Natural killer cell treated with Interleukin-12 subunit alpha and Interleukin-12 subunit beta and Interleukin-15 and Interleukin-18, amount 100 ng/mL, for 72 hours (primary cell): ENCODE results near the gene PLCB2. TPM values are rescaled to one million over a fixed set of nuclear protein-coding genes. Genes with fewer than 3 reads are reported as not detected.

Experiments
- ATAC-seq, 2 donors: fragments of 150-1000 bp; cut with Tn5 transposase in 1 of 2; sonication (Bioruptor Pico), chemical (Tn5 transposase) in 1 of 2; 2 replicates each; pipeline ENCODE4 v1.10.0; 2021
- DNase-seq: peaks from one replicate; pipeline ENCODE4 v3.0.0; 2022; ENCODE audit warnings: low spot score
- H3K27ac Mint-ChIP-seq, 2 donors: 1 replicate in 1 of 2; 2 replicates in 1 of 2; pipeline ENCODE4 v1.8.0; 2022; ENCODE audit warnings: mixed read lengths in 2 of 2, mild to moderate bottlenecking in 1 of 2, moderate library complexity in 1 of 2
- H3K27me3 Mint-ChIP-seq, 2 donors: 1 replicate in 1 of 2; 2 replicates in 1 of 2; pipeline ENCODE4 v1.8.0; 2022; ENCODE audit warnings: mixed read lengths in 2 of 2
- H3K36me3 Mint-ChIP-seq: one replicate; pipeline ENCODE4 v1.8.0; 2022; ENCODE audit warnings: mixed read lengths
- H3K4me1 Mint-ChIP-seq, 2 donors: 1 replicate in 1 of 2; 2 replicates in 1 of 2; pipeline ENCODE4 v1.8.0; 2022; ENCODE audit warnings: low read depth in 2 of 2, mixed read lengths in 2 of 2, mild to moderate bottlenecking in 1 of 2
- H3K4me3 Mint-ChIP-seq: one replicate; pipeline ENCODE4 v1.8.0; 2022; ENCODE audit warnings: mixed read lengths
- H3K9me3 Mint-ChIP-seq: 2 replicates; pipeline ENCODE4 v1.8.0; 2022; ENCODE audit warnings: mixed read lengths
- total RNA-seq, 2 donors: library from RNA; stranded (reverse); gene quantifications; one replicate each; pipeline ENCODE4 v1.2.3, GENCODE V29; 2022

PLCB2 gene
- total RNA-seq, 2 donors from 2014 or later, result 90.5 to 109 TPM

DNA sequence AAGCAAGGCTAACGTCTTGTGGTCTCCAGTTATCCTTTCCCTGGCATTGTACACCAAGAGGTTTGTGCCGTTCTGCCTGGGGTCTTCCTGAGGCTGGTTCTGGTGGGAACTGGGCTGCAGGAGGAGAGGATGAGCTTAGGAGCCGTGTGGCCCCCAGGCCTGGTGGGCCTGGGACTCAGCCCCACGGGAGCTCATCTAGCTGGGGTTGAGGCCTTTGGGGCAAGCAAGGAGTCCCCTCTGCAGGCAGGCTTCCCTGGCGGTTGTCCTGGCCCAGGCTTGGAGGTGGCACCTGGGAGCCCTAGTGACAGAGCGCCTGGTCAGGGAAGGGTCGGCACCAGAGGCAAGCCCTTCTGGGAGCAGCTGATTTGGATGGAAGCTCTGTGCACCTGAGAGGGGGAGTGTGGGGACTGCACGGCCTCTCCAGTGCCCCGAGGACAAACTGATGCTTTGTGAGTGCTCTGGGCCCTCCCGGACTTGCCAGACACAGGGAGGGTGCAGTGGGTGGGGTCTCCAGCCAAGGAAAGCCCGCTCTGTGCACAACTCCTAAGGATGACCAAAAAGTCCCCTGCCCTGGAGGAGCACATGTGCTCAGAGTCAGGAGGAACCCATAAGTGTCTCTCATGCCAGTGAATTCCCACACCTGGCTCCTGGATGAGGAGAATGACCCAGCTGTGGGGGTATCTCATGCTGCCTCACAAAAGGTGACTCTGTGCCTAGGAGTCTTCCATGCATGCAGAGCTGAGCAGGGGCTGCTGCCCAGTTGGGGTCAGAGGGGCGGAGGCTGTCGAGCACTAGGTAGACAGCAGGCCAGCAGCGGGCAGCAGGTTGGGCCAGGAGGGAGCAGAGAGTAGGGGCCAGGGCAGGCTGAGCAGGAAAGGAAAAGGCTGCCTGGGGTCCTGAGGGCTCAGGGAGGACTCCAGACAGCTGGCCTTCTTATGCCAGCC lies 66.2 kb downstream of the PLCB2 start:
- H3K9me3 Mint-ChIP-seq, result no peaks in the 10 kb centered on the region
- H3K27ac Mint-ChIP-seq, result no peak overlapping the region
- H3K27me3 Mint-ChIP-seq, result peaks cover 10 to 12% of the 10 kb centered on the region in 2 donors
- no peak overlapping the region for H3K4me3 Mint-ChIP-seq
- ATAC-seq, result no peak
- H3K36me3 Mint-ChIP-seq, result no peaks in the 10 kb centered on the region
- no peak for DNase-seq
- H3K4me1 Mint-ChIP-seq, result peaks cover 4 to 10% of the 10 kb centered on the region in 2 donors

DNA sequence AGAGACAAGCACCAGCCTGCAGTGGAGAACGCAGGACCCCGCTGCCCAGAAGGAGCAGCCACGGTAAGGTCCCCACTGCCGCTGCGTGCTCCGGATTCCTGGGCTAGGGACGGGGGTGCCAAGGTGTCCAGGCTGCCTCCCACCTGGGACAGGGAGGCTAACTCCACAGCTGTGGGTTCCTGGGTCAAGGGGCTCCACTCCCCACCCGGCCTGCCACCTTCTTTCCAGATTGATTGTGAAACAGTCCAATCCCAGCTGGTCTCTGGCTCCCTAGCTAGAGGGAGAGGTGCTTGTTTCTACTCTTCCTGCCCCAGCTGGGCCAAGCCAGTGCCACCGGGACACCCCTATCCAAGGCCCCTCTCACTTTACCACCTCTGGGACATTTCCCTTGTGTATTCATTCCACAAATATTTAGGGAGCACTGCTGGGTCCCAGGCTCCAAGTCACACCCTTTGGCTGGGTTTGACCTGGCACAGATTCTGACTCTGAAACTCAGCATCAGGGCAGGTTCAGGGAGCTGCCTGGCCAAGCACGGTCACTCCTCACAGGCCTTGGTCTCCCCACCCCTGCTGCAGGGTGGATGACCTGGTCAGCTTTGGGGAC lies 67.0 kb downstream of the PLCB2 start:
- Mint-ChIP-seq H3K36me3 (no peaks in the 10 kb centered on the region), H3K9me3 (no peaks in the 10 kb centered on the region), H3K27ac (no peak overlapping the region), H3K4me3 (no peak overlapping the region), H3K27me3 (peaks cover 10 to 12% of the 10 kb centered on the region in 2 donors), H3K4me1 (peaks cover 4 to 10% of the 10 kb centered on the region in 2 donors)
- ATAC-seq (no peak), DNase-seq (no peak)

DNA sequence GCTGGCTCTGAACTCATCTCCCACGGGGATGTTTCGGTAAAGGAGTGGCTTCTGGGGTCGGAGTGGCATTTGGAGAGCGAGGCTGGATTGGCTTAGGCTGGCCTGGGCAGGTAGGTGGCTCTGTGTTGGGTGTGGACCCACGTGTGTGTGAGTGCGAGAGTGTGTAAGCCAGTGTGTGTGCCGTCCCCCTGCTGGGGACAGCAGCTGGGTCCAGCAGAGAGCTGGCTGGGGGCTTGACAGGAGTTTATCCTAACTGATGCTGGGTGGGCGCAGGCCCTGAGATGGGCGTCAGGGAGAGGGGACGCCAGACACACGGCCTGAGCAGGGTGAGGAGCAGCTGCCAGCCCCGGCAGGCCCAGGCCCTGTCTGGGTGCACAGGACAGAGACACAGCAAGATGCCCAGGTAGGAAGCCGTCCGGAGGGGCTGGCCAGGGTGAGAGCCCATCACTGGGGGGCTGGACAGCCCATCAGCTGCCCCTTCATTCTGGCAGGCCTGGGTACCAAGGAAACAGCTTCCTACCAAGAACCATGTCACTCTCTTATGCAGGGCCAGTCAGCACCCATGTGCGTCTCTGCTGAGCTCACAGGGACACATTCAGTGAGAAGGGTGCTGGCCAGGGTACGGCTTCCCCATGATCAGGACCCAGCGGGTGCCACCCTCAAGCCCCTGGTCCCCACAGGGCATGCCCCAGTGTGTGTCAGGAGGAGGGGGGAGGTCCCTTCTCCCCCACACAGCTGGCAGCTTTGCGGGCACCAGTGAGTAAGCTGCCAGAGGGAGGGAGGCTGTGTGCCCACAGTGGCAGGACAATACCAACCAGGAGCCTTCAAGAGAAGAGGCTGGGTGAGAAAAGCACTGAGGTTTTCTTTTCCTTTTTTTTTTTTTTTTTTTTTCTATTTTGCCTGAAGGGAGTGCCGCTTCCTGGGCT lies 67.8 kb downstream of the PLCB2 start:
- ATAC-seq (peak in 1 of 2 donors; percentile 3), DNase-seq (no peak)
- H3K36me3 Mint-ChIP-seq, result no peaks in the 10 kb centered on the region
- no peak overlapping the region for H3K4me3 Mint-ChIP-seq
- peaks cover 10 to 12% of the 10 kb centered on the region in 2 donors for H3K27me3 Mint-ChIP-seq
- no peak overlapping the region for H3K27ac Mint-ChIP-seq
- peaks cover 4 to 10% of the 10 kb centered on the region in 2 donors for H3K4me1 Mint-ChIP-seq
- no peaks in the 10 kb centered on the region for H3K9me3 Mint-ChIP-seq

DNA sequence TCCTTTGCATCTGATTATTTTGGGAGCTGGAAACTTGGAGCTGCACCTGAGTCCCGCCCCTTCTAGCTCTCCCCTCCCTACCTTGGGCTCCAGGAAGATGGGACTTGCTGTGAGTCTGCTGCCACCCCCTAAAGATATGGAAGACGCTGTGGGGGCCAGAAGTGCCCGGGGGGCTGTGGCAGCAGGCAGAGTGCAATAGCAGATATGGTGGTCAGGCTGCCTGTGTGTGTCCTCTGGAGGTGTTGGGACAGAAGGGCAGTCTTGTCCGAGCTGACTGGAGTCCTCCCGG lies 68.4 kb downstream of the PLCB2 start:
- H3K27me3 Mint-ChIP-seq, result peaks cover 10 to 12% of the 10 kb centered on the region in 2 donors
- H3K27ac Mint-ChIP-seq, result no peak overlapping the region
- H3K4me3 Mint-ChIP-seq, result no peak overlapping the region
- H3K9me3 Mint-ChIP-seq, result no peaks in the 10 kb centered on the region
- H3K36me3 Mint-ChIP-seq, result no peaks in the 10 kb centered on the region
- H3K4me1 Mint-ChIP-seq, result peaks cover 4 to 10% of the 10 kb centered on the region in 2 donors
- no peak for DNase-seq
- ATAC-seq, result peak in 1 of 2 donors; percentile 13

DNA sequence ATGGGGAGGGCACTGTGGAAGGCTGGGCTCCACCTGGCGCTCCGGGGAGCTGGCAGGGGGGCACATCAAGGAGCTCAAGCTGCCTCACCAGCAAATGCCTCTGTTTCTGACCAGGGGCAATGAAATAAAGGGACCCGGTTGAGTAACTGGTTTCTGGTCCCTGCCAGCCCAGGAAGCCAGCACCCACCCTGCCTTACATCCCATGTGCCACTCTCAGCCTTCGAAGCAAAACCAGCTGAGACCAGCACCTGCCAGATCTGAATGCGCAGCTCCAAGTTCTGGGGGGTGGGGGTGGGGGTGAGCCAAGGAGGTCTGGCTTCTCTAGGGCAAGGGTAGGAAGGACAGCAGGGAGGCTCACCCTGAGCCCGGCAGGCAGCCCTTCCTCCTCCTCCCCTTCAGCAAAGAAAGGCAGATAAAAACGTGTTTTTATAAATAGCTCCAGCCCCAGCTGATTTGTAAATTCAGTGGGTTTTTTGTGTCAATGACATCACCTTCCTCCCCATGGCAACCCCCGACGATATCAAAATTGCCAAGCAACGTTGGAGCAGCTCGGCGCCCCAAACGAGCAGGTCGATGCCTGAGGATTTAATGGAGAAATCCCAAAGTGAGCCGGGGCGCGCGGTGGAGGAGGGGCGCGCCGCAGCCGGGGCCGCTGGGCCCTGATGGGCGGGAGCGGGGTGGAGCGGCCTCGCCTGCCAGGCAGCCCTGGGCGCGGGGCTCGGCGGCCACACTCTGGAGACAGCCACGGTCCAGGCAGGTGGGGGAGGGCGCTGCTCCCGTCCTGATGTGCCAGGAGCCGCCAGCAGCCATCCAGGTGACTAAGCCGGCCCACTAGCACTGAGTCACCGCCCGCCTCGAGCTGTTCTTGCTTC lies 69.0 kb downstream of the PLCB2 start, which contains the start of gene PAK6:
TSS of gene PAK6 (plus strand) at position 532 of the 872 bp plus-strand sequence. CDS start 25,723 bp downstream, outside the sequence.
- Mint-ChIP-seq H3K36me3 (no peaks in the 10 kb centered on the region), H3K4me1 (peaks cover 4 to 10% of the 10 kb centered on the region in 2 donors), H3K27me3 (peaks cover 10 to 12% of the 10 kb centered on the region in 2 donors), H3K4me3 (peak within 1 kb of the TSS; percentile 40), H3K27ac (no peak within 1 kb of the TSS), H3K9me3 (no peaks in the 10 kb centered on the region)
- DNase-seq (no peak), ATAC-seq (peak; percentile 37 to 60)

Other genes starting within 250 kb of the PLCB2 start
- 1 to 10 TPM; 1.8 to 4.6 TPM for gene BMF, start 199.1 kb downstream of the PLCB2 start, total RNA-seq
- 10 to 100 TPM; 19.4 to 70.8 TPM for gene BUB1B, start 146.9 kb downstream of the PLCB2 start, total RNA-seq
- 1 to 10 TPM; 1.9 to 2.9 TPM for gene PAK6, start 68.9 kb downstream of the PLCB2 start, total RNA-seq
- not detected for gene ANKRD63, start 24.9 kb downstream of the PLCB2 start, total RNA-seq
- 10 to 100 TPM; 16.7 to 17.5 TPM for gene INAFM2, start 15.8 kb upstream of the PLCB2 start, total RNA-seq
- gene CCDC9B, start 33.0 kb upstream of the PLCB2 start, total RNA-seq, result under 1 TPM; 0.29 to 0.47 TPM
- gene PHGR1, start 43.1 kb upstream of the PLCB2 start, total RNA-seq, result not detected
- under 1 TPM; 0.25 to 1.00 TPM for gene DISP2, start 50.3 kb upstream of the PLCB2 start, total RNA-seq
- gene KNSTRN, start 74.8 kb upstream of the PLCB2 start, total RNA-seq, result 10 to 100 TPM; 32.4 to 75.1 TPM
- 100 to 1,000 TPM in 1 of 2 donors, 10 to 100 TPM in 1; 63.3 to 111 TPM for gene IVD, start 97.9 kb upstream of the PLCB2 start, total RNA-seq
- 10 to 100 TPM; 27.9 to 29.2 TPM for gene BAHD1, start 133.0 kb upstream of the PLCB2 start, total RNA-seq
- 10 to 100 TPM in 1 of 2 donors, 1 to 10 TPM in 1; 9.1 to 14.7 TPM for gene CHST14, start 163.0 kb upstream of the PLCB2 start, total RNA-seq